ENCODE results near the gene ITGB3. TPM values are rescaled to one million over a fixed set of nuclear protein-coding genes. Genes with fewer than 3 reads are reported as not detected.

The ITGB3 gene
- total and polyA plus RNA-seq, 2 of the 8 experiments (the other 6 are each of a cell fraction or from before 2014, with no cell fraction given): 0.08 to 0.09 TPM

DNA sequence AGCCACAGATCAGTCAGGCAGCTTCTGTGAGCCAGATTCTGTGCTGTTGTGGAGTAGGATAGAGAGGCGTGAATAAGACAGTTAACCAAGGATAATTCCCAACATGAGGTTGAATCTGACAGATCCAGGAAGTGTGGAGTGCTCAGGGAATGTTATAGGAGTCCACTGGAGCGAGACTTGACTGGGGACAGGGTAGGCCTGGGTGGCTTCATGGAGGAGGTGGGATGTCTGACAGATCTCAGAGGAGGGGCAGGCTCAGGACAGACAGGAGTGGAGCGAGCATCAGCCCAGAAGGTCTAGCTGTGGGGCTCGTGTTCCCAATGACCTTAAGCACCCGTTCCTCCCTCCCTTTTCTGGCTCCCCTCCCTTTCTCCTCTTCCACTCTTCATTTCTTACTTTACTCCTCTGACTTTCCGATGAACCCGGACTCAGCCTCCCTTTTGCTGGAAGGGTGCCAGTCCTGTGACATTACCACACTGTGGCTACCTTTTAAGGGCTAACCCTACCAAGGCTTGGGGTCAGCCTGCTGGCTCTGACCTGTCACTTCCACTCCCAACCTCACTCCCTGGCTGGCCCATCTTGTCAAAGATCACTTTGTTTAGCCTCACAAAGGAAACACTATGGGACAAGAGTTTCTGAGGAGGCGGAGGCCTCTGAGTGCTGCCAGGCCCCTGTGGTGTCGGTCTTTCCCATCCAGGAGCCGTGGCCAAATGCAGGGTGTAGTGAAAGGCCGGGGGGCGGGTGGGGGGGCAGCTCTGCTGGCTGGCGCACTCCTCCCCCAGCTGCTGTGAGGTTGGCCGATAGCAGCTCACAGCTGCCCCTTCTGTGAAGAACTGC, 41.6 kb downstream of the ITGB3 start:
- no peak for FAIRE-seq
- Histone ChIP-seq H3K9ac (replicated peaks in 1 of 4; ENCODE audit: extremely low read depth in 1 of 4, low read depth in 3 of 4, low read length in 3 of 4) (no peak overlapping the region), H3K4me2 (ENCODE audit: insufficient read depth in 1 of 2, low read depth in 2 of 2, low read length in 2 of 2) (no peak overlapping the region), H2AFZ (ENCODE audit: low read length) (no peak overlapping the region), H3K79me1 (ENCODE audit: low read depth, low read length) (0 out of 2 replicates have a peak, but pooled peaks cover under 1% of the 10 kb centered on the region), H3K27me3 (replicated peaks in 1 of 4; ENCODE audit: control insufficient read depth in 3 of 4, extremely low read depth in 1 of 4, insufficient read depth in 3 of 4, low read length in 3 of 4) (peaks cover 0 to 2% (median 0%) of the 10 kb centered on the region in 4 experiments; a peak in 2 of 7 replicates), H4K20me1 (replicated peaks in 1 of 2; ENCODE audit: control insufficient read depth in 1 of 2, insufficient read depth in 2 of 2, low read length in 2 of 2) (no peaks in the 10 kb centered on the region), H2BK15ac (ENCODE audit: low read length) (no peak overlapping the region), H3K4ac (replicated peaks; ENCODE audit: insufficient read length, low read depth, low read length) (no peak overlapping the region), H4K8ac (ENCODE audit: extremely low read depth, insufficient read depth, low read length) (no peak overlapping the region), H2AK5ac (ENCODE audit: low read depth, low read length) (no peak overlapping the region), H4K91ac (replicated peaks; ENCODE audit: insufficient read length, low read length) (no peak overlapping the region), H3K79me2 (ENCODE audit: control insufficient read depth in 1 of 2, insufficient read depth in 2 of 2, low read length in 2 of 2) (no peaks in the 10 kb centered on the region), H3K18ac (ENCODE audit: extremely low read depth, low read length) (no peak overlapping the region), H3K23me2 (ENCODE audit: low read depth, low read length) (no peaks in the 10 kb centered on the region), H3K9me3 (ENCODE audit: insufficient read depth in 2 of 2, low read depth in 1 of 2, low read length in 1 of 2) (no peaks in the 10 kb centered on the region), H2BK12ac (ENCODE audit: low read depth, low read length) (no peak overlapping the region), H2BK120ac (replicated peaks; ENCODE audit: low read depth, low read length) (no peak overlapping the region), H4K5ac (ENCODE audit: insufficient read length, low read depth, low read length) (no peak overlapping the region), H3K4me1 (replicated peaks in 1 of 4; ENCODE audit: control insufficient read depth in 3 of 4, insufficient read depth in 4 of 4, low read length in 3 of 4) (peaks cover 0 to 2% (median 0%) of the 10 kb centered on the region in 4 experiments; a peak in 2 of 7 replicates), H3K14ac (ENCODE audit: insufficient read length) (no peak overlapping the region), H3K4me3 (ENCODE audit: extremely low read depth in 1 of 4, insufficient read depth in 2 of 4, low read depth in 3 of 4, low read length in 4 of 4) (no peak overlapping the region), H2BK20ac (ENCODE audit: low read length) (no peak overlapping the region), H3K36me3 (ENCODE audit: control insufficient read depth in 2 of 4, insufficient read depth in 4 of 4, low read length in 3 of 4) (no peaks in the 10 kb centered on the region), H3K27ac (ENCODE audit: low read depth, low read length) (no peak overlapping the region), H3K23ac (ENCODE audit: insufficient read length) (no peak overlapping the region), H3K56ac (replicated peaks; ENCODE audit: insufficient read length, low read depth, low read length) (no peak overlapping the region), H2BK5ac (ENCODE audit: low read depth, low read length) (no peak overlapping the region)
- DNase-seq (ENCODE audit: low read depth in 1 of 2, low spot score in 2 of 2): no peak
- POLR2A ChIA-PET (ENCODE audit: partially characterized antibody): no interaction called here
- 85% methylated on average over 11 of the region's 14 CpGs; no CpG with 5 or more reads in 1 of the 2 experiments for WGBS, 2 experiments (ENCODE audit: extremely low coverage in 1 of 2, insufficient coverage in 1 of 2, insufficient read length in 1 of 2, insufficient replicate concordance in 2 of 2, low coverage in 1 of 2, low lambda C conversion rate in 2 of 2, missing lambda C conversion rate in 1 of 2)
- CTCF ChIA-PET (ENCODE audit: partially characterized antibody): interaction anchor here (0.6 to 2.0 kb wide), 4 partner anchors 10 to 66 kb away, joined by 3 to 6 read pairs (median 4); no protein-coding TSS in a partner anchor
- no peak for TF ChIP-seq TAF7 (optimal IDR thresholded peaks at IDR 0.05; ENCODE audit: borderline replicate concordance, low read depth, low read length)
- TF ChIP-seq POLR2AphosphoS5 (IDR thresholded peaks at IDR 0.05; ENCODE audit: low read depth, low read length): no peak
- no peak for TF ChIP-seq CHD2 (IDR thresholded peaks at IDR 0.05; ENCODE audit: low read length)
